RWPE2 (cell line): ENCODE results near the gene LRRC74B.

Source experiments
- ATAC-seq: fragments of 200-7000 bp; cut with Tn5 transposase; 3 replicates; pipeline ENCODE4 v1.9.1; 2021; ENCODE audit warnings: low read depth
- DNase-seq: peaks from one replicate; pipeline ENCODE4 v3.0.0-alpha.2; 2020; ENCODE audit warnings: low spot score
- H3K27ac ChIP-seq: fragments of 450-650 bp; 2 replicates; pipeline ENCODE4 v1.5.1; 2017; ENCODE audit warnings: mild to moderate bottlenecking; ENCODE audit not compliant: poor library complexity, severe bottlenecking
- H3K27me3 ChIP-seq: fragments of 250-450 bp; sonication (Bioruptor Pico); 2 replicates; pipeline ENCODE4 v1.5.1; 2021; ENCODE audit warnings: mild to moderate bottlenecking, moderate library complexity; ENCODE audit not compliant: insufficient read depth, poor library complexity, severe bottlenecking
- H3K36me3 ChIP-seq: fragments of 250-450 bp; sonication (Bioruptor Pico); 2 replicates; pipeline ENCODE4 v1.5.1; 2020; ENCODE audit warnings: low read depth, mild to moderate bottlenecking, moderate library complexity
- H3K4me1 ChIP-seq: fragments of 250-450 bp; sonication (Bioruptor Pico); 2 replicates; pipeline ENCODE4 v1.5.1; 2021; ENCODE audit warnings: mild to moderate bottlenecking, moderate library complexity; ENCODE audit not compliant: insufficient read depth, poor library complexity, severe bottlenecking
- H3K4me3 ChIP-seq: fragments of 250-450 bp; sonication (Bioruptor Pico); 2 replicates; pipeline ENCODE4 v1.5.1; 2021; ENCODE audit warnings: mild to moderate bottlenecking, moderate library complexity; ENCODE audit not compliant: severe bottlenecking
- H3K9me3 ChIP-seq: fragments of 250-450 bp; sonication (Bioruptor Pico); 2 replicates; pipeline ENCODE4 v1.5.1; 2021; ENCODE audit warnings: mild to moderate bottlenecking, moderate library complexity; ENCODE audit not compliant: severe bottlenecking
- CTCF ChIP-seq: fragments of 450-650 bp; IDR thresholded peaks from one replicate; pipeline ENCODE4 v1.5.1; 2017; ENCODE audit warnings: mild to moderate bottlenecking, moderate library complexity; ENCODE audit not compliant: poor library complexity, severe bottlenecking

Gene LRRC74B

GRCh38 chr22:20998411-20999336 lies 47.1 kb upstream of the LRRC74B start:
- Histone ChIP-seq H3K4me3 (no peak overlapping the region), H3K9me3 (peaks cover 2% of the 10 kb centered on the region), H3K36me3 (peaks cover 23% of the 10 kb centered on the region), H3K27me3 (no peaks in the 10 kb centered on the region), H3K27ac (no peak overlapping the region), H3K4me1 (no peaks in the 10 kb centered on the region)
- TF ChIP-seq CTCF = no peak
- no peak for ATAC-seq
- DNase-seq = no peak

GRCh38 chr22:20999350-21000206 lies 46.2 kb upstream of the LRRC74B start:
- H3K27me3 ChIP-seq = no peaks in the 10 kb centered on the region
- ATAC-seq (no peak), DNase-seq (no peak)
- H3K27ac ChIP-seq = no peak overlapping the region
- H3K36me3 ChIP-seq = peaks cover 23% of the 10 kb centered on the region
- no peak overlapping the region for H3K4me3 ChIP-seq
- H3K9me3 ChIP-seq = peaks cover 2% of the 10 kb centered on the region
- no peaks in the 10 kb centered on the region for H3K4me1 ChIP-seq
- TF ChIP-seq CTCF = no peak

GRCh38 chr22:21000207-21000986 lies 45.3 kb upstream of the LRRC74B start:
- Histone ChIP-seq H3K4me1 (no peaks in the 10 kb centered on the region), H3K27me3 (no peaks in the 10 kb centered on the region), H3K36me3 (peaks cover 23% of the 10 kb centered on the region), H3K4me3 (peak overlapping the region; percentile 87), H3K9me3 (peaks cover 2% of the 10 kb centered on the region), H3K27ac (peak overlapping the region; percentile 88)
- no peak for DNase-seq
- ATAC-seq = no peak
- TF ChIP-seq CTCF = no peak

- DNase-seq (no peak), ATAC-seq (no peak; the same call in 2 of the 3 replicates)
- Histone ChIP-seq H3K9me3 (peaks cover 2% of the 10 kb centered on the region), H3K4me1 (no peaks in the 10 kb centered on the region), H3K27me3 (no peaks in the 10 kb centered on the region), H3K27ac (peak overlapping the region; percentile 88), H3K4me3 (peak overlapping the region; percentile 87), H3K36me3 (peaks cover 23% of the 10 kb centered on the region)
- TF ChIP-seq CTCF = no peak
Observed at GRCh38 chr22:21000987-21001600, 44.7 kb upstream of the LRRC74B start.
